Endothelial cell (in vitro differentiated cells): ENCODE data around the gene PACRG. TPM values are rescaled to one million over a fixed set of nuclear protein-coding genes. Genes with fewer than 3 reads are reported as not detected.

Experiments
- DNase-seq: peaks from one replicate; pipeline ENCODE4 v3.0.0; 2021; ENCODE audit warnings: low spot score
- H3K27ac Mint-ChIP-seq: one replicate; pipeline ENCODE4 v1.8.0; 2021; ENCODE audit warnings: mixed read lengths, inconsistent platforms; ENCODE audit not compliant: unreplicated experiment
- H3K27me3 Mint-ChIP-seq: one replicate; pipeline ENCODE4 v1.8.0; 2021; ENCODE audit warnings: mild to moderate bottlenecking, moderate library complexity, mixed read lengths, inconsistent platforms; ENCODE audit not compliant: unreplicated experiment
- H3K36me3 Mint-ChIP-seq: one replicate; pipeline ENCODE4 v1.8.0; 2021; ENCODE audit warnings: mild to moderate bottlenecking, low read depth, mixed read lengths, inconsistent platforms; ENCODE audit not compliant: unreplicated experiment
- H3K4me1 Mint-ChIP-seq: one replicate; pipeline ENCODE4 v1.8.0; 2021; ENCODE audit warnings: mild to moderate bottlenecking, mixed read lengths, inconsistent platforms; ENCODE audit not compliant: unreplicated experiment
- H3K4me3 Mint-ChIP-seq: one replicate; pipeline ENCODE4 v1.8.0; 2021; ENCODE audit warnings: mild to moderate bottlenecking, mixed read lengths, inconsistent platforms; ENCODE audit not compliant: unreplicated experiment
- H3K9me3 Mint-ChIP-seq: one replicate; pipeline ENCODE4 v1.8.0; 2021; ENCODE audit warnings: mixed read lengths, inconsistent platforms; ENCODE audit not compliant: unreplicated experiment
- total RNA-seq: library from RNA; stranded (reverse); fragmentation: NEBNext Ultra II Directional; extraction: Animal tissue kit (Norgen Biotek cat#: 25700); gene quantifications from one replicate; pipeline ENCODE4 v1.2.1, GENCODE V29; 2021; ENCODE audit not compliant: unreplicated experiment
- TF ChIP-seq, protein P1 (sequence below): fragments of 200-600 bp; sonication (generic); IDR thresholded peaks from one replicate; pipeline ENCODE4 v1.5.0; 2021; ENCODE audit warnings: antibody characterized with exemption; ENCODE audit not compliant: unreplicated experiment

Gene PACRG
- total RNA-seq, 1 donor from 2014 or later: 1.1 TPM

DNA sequence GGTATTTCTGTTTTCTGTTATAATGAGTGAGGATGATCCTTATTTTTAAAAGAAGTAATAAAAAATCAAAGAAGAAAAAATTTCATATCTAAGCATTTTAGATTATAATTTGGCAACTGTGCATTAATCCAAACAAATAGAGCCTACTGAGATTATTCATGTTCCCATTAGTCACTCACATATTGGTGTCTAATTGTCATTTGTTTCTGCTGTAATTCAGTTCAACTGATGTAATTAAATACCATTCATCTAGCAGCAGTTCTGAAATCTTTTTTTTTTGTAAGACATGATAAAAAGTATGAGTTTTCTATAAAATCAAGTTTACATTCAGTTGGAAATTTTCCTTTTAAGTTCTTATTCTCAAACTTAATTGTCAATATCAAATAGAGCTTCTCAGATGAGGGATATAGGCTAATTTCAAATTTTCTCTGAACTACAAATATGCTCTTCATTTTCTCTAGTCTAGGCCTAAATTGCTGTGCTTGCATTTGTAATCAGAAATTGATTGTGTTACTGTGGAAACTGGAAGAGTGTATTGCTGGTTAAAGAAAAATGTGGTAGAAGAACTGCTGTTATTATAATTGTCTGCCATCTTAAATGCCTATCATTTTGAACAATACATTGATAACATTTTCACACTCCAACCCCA lies 23.6 kb downstream of the PACRG start:
- DNase-seq: no peak
- TF ChIP-seq, protein P1, sequence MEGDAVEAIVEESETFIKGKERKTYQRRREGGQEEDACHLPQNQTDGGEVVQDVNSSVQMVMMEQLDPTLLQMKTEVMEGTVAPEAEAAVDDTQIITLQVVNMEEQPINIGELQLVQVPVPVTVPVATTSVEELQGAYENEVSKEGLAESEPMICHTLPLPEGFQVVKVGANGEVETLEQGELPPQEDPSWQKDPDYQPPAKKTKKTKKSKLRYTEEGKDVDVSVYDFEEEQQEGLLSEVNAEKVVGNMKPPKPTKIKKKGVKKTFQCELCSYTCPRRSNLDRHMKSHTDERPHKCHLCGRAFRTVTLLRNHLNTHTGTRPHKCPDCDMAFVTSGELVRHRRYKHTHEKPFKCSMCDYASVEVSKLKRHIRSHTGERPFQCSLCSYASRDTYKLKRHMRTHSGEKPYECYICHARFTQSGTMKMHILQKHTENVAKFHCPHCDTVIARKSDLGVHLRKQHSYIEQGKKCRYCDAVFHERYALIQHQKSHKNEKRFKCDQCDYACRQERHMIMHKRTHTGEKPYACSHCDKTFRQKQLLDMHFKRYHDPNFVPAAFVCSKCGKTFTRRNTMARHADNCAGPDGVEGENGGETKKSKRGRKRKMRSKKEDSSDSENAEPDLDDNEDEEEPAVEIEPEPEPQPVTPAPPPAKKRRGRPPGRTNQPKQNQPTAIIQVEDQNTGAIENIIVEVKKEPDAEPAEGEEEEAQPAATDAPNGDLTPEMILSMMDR: no peak
- Mint-ChIP-seq H3K27ac (no peak overlapping the region), H3K4me3 (no peak overlapping the region), H3K27me3 (no peaks in the 10 kb centered on the region), H3K36me3 (no peaks in the 10 kb centered on the region), H3K4me1 (peaks cover 4% of the 10 kb centered on the region), H3K9me3 (no peaks in the 10 kb centered on the region)

- H3K9me3 Mint-ChIP-seq: no peaks in the 10 kb centered on the region
- H3K4me3 Mint-ChIP-seq: no peak overlapping the region
- H3K36me3 Mint-ChIP-seq: no peaks in the 10 kb centered on the region
Measured at GRCh38 chr6:162753775-162754174, 26.0 kb downstream of the PACRG start.

GRCh38 chr6:162770136-162770535 lies 42.4 kb downstream of the PACRG start:
- Mint-ChIP-seq H3K4me3 (no peak overlapping the region), H3K36me3 (no peaks in the 10 kb centered on the region), H3K27me3 (no peaks in the 10 kb centered on the region), H3K9me3 (no peaks in the 10 kb centered on the region), H3K27ac (no peak overlapping the region), H3K4me1 (no peaks in the 10 kb centered on the region)
- DNase-seq: no peak
- TF ChIP-seq, protein P1: no peak

More at GRCh38 chr6:162753775-162754174, 26.0 kb downstream of the PACRG start:
- Mint-ChIP-seq H3K27me3 (no peaks in the 10 kb centered on the region), H3K27ac (no peak overlapping the region), H3K4me1 (peaks cover 4% of the 10 kb centered on the region)
- TF ChIP-seq, protein P1: no peak
- no peak for DNase-seq

DNA sequence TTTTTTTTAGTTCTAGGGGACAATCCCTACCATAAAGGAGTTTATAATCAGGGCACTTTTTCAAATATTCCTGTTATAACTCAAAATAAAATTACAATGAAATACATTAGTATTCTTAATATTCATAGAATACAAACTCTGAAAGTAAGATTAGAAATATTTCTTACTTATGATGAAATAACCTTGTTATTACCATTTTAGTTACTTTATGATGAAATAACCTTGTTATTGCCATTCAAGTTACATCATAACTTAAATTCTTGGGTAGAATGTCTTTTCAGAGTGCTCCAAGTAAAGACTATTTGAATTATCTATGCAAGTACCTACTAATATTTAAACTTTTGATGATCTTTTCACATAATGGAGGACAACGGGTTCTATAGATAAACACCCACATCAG lies 43.2 kb downstream of the PACRG start:
- H3K27me3 Mint-ChIP-seq: no peaks in the 10 kb centered on the region
- TF ChIP-seq, protein P1: no peak
- no peak for DNase-seq
- no peak overlapping the region for H3K4me3 Mint-ChIP-seq
- no peak overlapping the region for H3K27ac Mint-ChIP-seq
- H3K9me3 Mint-ChIP-seq: no peaks in the 10 kb centered on the region
- H3K36me3 Mint-ChIP-seq: no peaks in the 10 kb centered on the region
- no peaks in the 10 kb centered on the region for H3K4me1 Mint-ChIP-seq

DNA sequence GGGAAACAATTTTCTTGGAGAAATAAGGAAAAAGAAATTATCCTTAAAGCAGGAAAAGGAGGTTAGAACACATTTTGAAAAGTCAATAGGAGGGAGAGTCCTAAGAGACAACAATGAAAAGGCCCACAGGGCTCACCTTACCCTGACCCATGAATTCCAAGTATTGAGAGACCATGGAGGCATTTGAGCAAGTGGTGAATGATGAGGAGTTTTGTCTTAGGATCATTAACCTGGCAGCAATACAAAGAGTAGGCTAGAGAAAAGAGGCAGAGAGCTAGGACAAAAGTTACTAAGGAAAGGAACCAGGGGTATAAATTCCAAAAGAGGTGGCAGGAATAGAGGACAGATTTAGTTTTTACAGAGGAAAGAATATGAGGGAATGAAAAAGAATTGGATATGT lies 44.7 kb downstream of the PACRG start:
- Mint-ChIP-seq H3K27ac (no peak overlapping the region), H3K4me3 (no peak overlapping the region)

More for the DNA sequence above, 44.7 kb downstream of the PACRG start:
- no peaks in the 10 kb centered on the region for H3K27me3 Mint-ChIP-seq
- TF ChIP-seq, protein P1: no peak
- no peak for DNase-seq
- H3K4me1 Mint-ChIP-seq: no peaks in the 10 kb centered on the region
- no peaks in the 10 kb centered on the region for H3K9me3 Mint-ChIP-seq
- no peaks in the 10 kb centered on the region for H3K36me3 Mint-ChIP-seq
